Measurements from ENCODE around the gene RNF8. TPM values are rescaled to one million over a fixed set of nuclear protein-coding genes. Genes with fewer than 3 reads are reported as not detected.

The RNF8 gene
- total and polyA plus RNA-seq, 2 of the 4 experiments (the other 2 are of a cell fraction), result 16.5 to 17.9 TPM

GRCh38 chr6:37308069-37308815, 45.5 kb upstream of the RNF8 start:
- Histone ChIP-seq H2AK9ac (replicated peaks; ENCODE audit: low read depth, low read length, poor library complexity) (no peak overlapping the region), H3K18ac (ENCODE audit: low read depth, low read length) (no peak overlapping the region), H2AFZ (replicated peaks; ENCODE audit: low read length, poor library complexity) (no peak overlapping the region), H3K9me3 (ENCODE audit: control insufficient read depth, insufficient read depth, low read length) (no peaks in the 10 kb centered on the region), H2BK5ac (ENCODE audit: low read depth, low read length, poor library complexity, severe bottlenecking) (no peak overlapping the region), H3K14ac (replicated peaks; ENCODE audit: low read depth, low read length) (no peak overlapping the region), H2BK20ac (ENCODE audit: low read depth, low read length) (no peak overlapping the region), H3K9me1 (ENCODE audit: insufficient read depth, low read length) (peaks cover 17% of the 10 kb centered on the region), H3K27ac (ENCODE audit: insufficient read depth, low read length) (peak overlapping the region; percentile 32; the same call in 1 of the 2 replicates), H4K20me1 (ENCODE audit: insufficient read depth, low read length) (peaks cover 9% of the 10 kb centered on the region; the same call in 1 of the 2 replicates), H4K91ac (ENCODE audit: insufficient read depth, low read depth, low read length) (no peak overlapping the region), H2AK5ac (ENCODE audit: low read depth, low read length) (0 out of 2 replicates have a peak overlapping the region, but pooled peaks have one; percentile 30), H2BK120ac (ENCODE audit: low read depth, low read length) (no peak overlapping the region), H3K23ac (ENCODE audit: low read depth, low read length) (no peak overlapping the region), H3K9ac (ENCODE audit: low read depth, low read length) (no peak overlapping the region), H3K56ac (ENCODE audit: extremely low read depth, insufficient read depth, low read length) (no peak overlapping the region), H4K5ac (ENCODE audit: low read depth, low read length) (no peak overlapping the region), H3K27me3 (ENCODE audit: control insufficient read depth, insufficient read depth, low read length) (no peaks in the 10 kb centered on the region), H3K36me3 (ENCODE audit: control insufficient read depth, insufficient read depth, low read length) (peaks cover 22% of the 10 kb centered on the region), H3K79me1 (ENCODE audit: low read depth in 1 of 2, low read length in 2 of 2) (peaks cover 0 to 11% of the 10 kb centered on the region in 2 experiments; a peak in 2 of 4 replicates), H3K4me2 (ENCODE audit: low read depth, low read length) (no peak overlapping the region), H3K4ac (ENCODE audit: low read depth, low read length) (no peak overlapping the region), H3K4me3 (ENCODE audit: insufficient read depth, low read depth, low read length) (no peak overlapping the region), H3K4me1 (ENCODE audit: control insufficient read depth, insufficient read depth, low read length) (peaks cover 18% of the 10 kb centered on the region), H4K8ac (ENCODE audit: low read depth in 2 of 2, low read length in 2 of 2) (no peak overlapping the region), H2BK15ac (ENCODE audit: low read depth, low read length) (no peak overlapping the region)
- no TSS peak for BruUV-seq (replicated peaks)
- ATAC-seq (ENCODE audit: low read depth) (peak; percentile 41), DNase-seq (peak; percentile 76)
- TF ChIP-seq FOS (IDR thresholded peaks at IDR 0.05; ENCODE audit: low read depth, low read length) (no peak), NFE2L2 (IDR thresholded peaks at IDR 0.05; ENCODE audit: low read depth, low read length) (no peak), CEBPB (IDR thresholded peaks at IDR 0.05; ENCODE audit: low read depth, low read length) (no peak), POLR2A (IDR thresholded peaks at IDR 0.05; ENCODE audit: low read depth, low read length) (no peak), BHLHE40 (IDR thresholded peaks at IDR 0.05; ENCODE audit: low read depth, low read length) (no peak), RCOR1 (IDR thresholded peaks at IDR 0.05; ENCODE audit: insufficient replicate concordance, low read length) (no peak), MAFK (IDR thresholded peaks at IDR 0.05; ENCODE audit: low read depth, low read length) (no peak), RAD21 (IDR thresholded peaks at IDR 0.05; ENCODE audit: low read length) (no peak), MXI1 (IDR thresholded peaks at IDR 0.05; ENCODE audit: borderline replicate concordance, low read depth, low read length) (no peak)
- TF ChIP-seq, protein P1, sequence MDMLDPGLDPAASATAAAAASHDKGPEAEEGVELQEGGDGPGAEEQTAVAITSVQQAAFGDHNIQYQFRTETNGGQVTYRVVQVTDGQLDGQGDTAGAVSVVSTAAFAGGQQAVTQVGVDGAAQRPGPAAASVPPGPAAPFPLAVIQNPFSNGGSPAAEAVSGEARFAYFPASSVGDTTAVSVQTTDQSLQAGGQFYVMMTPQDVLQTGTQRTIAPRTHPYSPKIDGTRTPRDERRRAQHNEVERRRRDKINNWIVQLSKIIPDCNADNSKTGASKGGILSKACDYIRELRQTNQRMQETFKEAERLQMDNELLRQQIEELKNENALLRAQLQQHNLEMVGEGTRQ (IDR thresholded peaks at IDR 0.05; ENCODE audit: low read depth, low read length), result no peak
- TF ChIP-seq, protein P2, sequence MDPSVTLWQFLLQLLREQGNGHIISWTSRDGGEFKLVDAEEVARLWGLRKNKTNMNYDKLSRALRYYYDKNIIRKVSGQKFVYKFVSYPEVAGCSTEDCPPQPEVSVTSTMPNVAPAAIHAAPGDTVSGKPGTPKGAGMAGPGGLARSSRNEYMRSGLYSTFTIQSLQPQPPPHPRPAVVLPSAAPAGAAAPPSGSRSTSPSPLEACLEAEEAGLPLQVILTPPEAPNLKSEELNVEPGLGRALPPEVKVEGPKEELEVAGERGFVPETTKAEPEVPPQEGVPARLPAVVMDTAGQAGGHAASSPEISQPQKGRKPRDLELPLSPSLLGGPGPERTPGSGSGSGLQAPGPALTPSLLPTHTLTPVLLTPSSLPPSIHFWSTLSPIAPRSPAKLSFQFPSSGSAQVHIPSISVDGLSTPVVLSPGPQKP (IDR thresholded peaks at IDR 0.05; ENCODE audit: borderline replicate concordance, low read depth, low read length), result no peak
- in situ Hi-C loops (cut with MboI; ENCODE audit: low sequenced_read_pairs), result no loop called here
- CTCF ChIA-PET, result interaction anchor here (0.6 kb wide), 1 partner anchor 164 kb away, joined by 4 read pairs; no protein-coding TSS in a partner anchor
- dilution Hi-C loops (cut with HindIII; ENCODE audit: low sequenced_read_pairs, unreplicated experiment), result no loop called here
- WGBS, 2 experiments (ENCODE audit: extremely low coverage in 2 of 2, insufficient read length in 1 of 2), result 27% methylated on average over 2 of the region's 5 CpGs; no CpG with 5 or more reads in 1 of the 2 experiments
- intact Hi-C loops (cut with micrococcal nuclease), result loop anchor here (2.0 kb wide), 1 partner anchor 51 kb away; the partner anchor contains the start of gene TBC1D22B
- POLR2A ChIA-PET (ENCODE audit: unreplicated experiment), result no interaction called here

Data from IMR-90 (cell line).